ENCODE data around the gene PLCB1. TPM values are rescaled to one million over a fixed set of nuclear protein-coding genes. Genes with fewer than 3 reads are reported as not detected.

The PLCB1 gene
- total and polyA plus RNA-seq, 2 experiments from 2014 or later = 6.7 to 20.5 TPM

GRCh38 chr20:8402798-8403197 is 270.7 kb downstream of the PLCB1 start:
- 100% methylated on average over 1 of the region's 1 CpG for WGBS (ENCODE audit: low lambda C conversion rate, missing lambda C conversion rate)

GRCh38 chr20:8404912-8405635 is 273.0 kb downstream of the PLCB1 start:
- no peak for DNase-seq (ENCODE audit: low spot score)
- Histone ChIP-seq H3K4me2 (no peak overlapping the region), H3K4me1 (ENCODE audit: insufficient read depth) (peaks cover 3% of the 10 kb centered on the region), H3K4me3 (no peak overlapping the region), H3K27me3 (no peaks in the 10 kb centered on the region), H4K20me1 (ENCODE audit: insufficient read depth, poor library complexity, severe bottlenecking) (no peaks in the 10 kb centered on the region), H3K36me3 (replicated peaks; ENCODE audit: insufficient read depth, low read depth) (no peaks in the 10 kb centered on the region), H3K79me2 (no peaks in the 10 kb centered on the region), H3K9me2 (replicated peaks; ENCODE audit: insufficient read depth) (no peaks in the 10 kb centered on the region), H3K27ac (no peak overlapping the region), H3K9me3 (ENCODE audit: low read depth) (no peaks in the 10 kb centered on the region), H2AFZ (no peak overlapping the region)
- TF ChIP-seq EZH2 (IDR thresholded peaks at IDR 0.05; ENCODE audit: borderline replicate concordance) (no peak), EZH2phosphoT487 (IDR thresholded peaks at IDR 0.05; ENCODE audit: low read depth, severe bottlenecking, unreplicated experiment) (no peak)
- TF ChIP-seq, protein P1, sequence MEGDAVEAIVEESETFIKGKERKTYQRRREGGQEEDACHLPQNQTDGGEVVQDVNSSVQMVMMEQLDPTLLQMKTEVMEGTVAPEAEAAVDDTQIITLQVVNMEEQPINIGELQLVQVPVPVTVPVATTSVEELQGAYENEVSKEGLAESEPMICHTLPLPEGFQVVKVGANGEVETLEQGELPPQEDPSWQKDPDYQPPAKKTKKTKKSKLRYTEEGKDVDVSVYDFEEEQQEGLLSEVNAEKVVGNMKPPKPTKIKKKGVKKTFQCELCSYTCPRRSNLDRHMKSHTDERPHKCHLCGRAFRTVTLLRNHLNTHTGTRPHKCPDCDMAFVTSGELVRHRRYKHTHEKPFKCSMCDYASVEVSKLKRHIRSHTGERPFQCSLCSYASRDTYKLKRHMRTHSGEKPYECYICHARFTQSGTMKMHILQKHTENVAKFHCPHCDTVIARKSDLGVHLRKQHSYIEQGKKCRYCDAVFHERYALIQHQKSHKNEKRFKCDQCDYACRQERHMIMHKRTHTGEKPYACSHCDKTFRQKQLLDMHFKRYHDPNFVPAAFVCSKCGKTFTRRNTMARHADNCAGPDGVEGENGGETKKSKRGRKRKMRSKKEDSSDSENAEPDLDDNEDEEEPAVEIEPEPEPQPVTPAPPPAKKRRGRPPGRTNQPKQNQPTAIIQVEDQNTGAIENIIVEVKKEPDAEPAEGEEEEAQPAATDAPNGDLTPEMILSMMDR (IDR thresholded peaks at IDR 0.05; ENCODE audit: poor library complexity) = no peak
- 83% methylated on average over 6 of the region's 6 CpGs for WGBS (ENCODE audit: low lambda C conversion rate, missing lambda C conversion rate)

More at GRCh38 chr20:8402798-8403197, 270.7 kb downstream of the PLCB1 start:
- no peak for DNase-seq (ENCODE audit: low spot score)
- H3K27ac ChIP-seq = no peak overlapping the region
- no peaks in the 10 kb centered on the region for H3K27me3 ChIP-seq
- H3K9me3 ChIP-seq (ENCODE audit: low read depth) = no peaks in the 10 kb centered on the region
- no peaks in the 10 kb centered on the region for H4K20me1 ChIP-seq (ENCODE audit: insufficient read depth, poor library complexity, severe bottlenecking)
- TF ChIP-seq EZH2 (IDR thresholded peaks at IDR 0.05; ENCODE audit: borderline replicate concordance) (no peak), EZH2phosphoT487 (IDR thresholded peaks at IDR 0.05; ENCODE audit: low read depth, severe bottlenecking, unreplicated experiment) (no peak)
- TF ChIP-seq, protein P1 (IDR thresholded peaks at IDR 0.05; ENCODE audit: poor library complexity) = no peak
- no peaks in the 10 kb centered on the region for H3K36me3 ChIP-seq (replicated peaks; ENCODE audit: insufficient read depth, low read depth)
- no peak overlapping the region for H3K4me2 ChIP-seq
- no peaks in the 10 kb centered on the region for H3K9me2 ChIP-seq (replicated peaks; ENCODE audit: insufficient read depth)
- H2AFZ ChIP-seq = no peak overlapping the region
- no peaks in the 10 kb centered on the region for H3K79me2 ChIP-seq
- H3K4me3 ChIP-seq = no peak overlapping the region
- peaks cover 3% of the 10 kb centered on the region for H3K4me1 ChIP-seq (ENCODE audit: insufficient read depth)

DNA sequence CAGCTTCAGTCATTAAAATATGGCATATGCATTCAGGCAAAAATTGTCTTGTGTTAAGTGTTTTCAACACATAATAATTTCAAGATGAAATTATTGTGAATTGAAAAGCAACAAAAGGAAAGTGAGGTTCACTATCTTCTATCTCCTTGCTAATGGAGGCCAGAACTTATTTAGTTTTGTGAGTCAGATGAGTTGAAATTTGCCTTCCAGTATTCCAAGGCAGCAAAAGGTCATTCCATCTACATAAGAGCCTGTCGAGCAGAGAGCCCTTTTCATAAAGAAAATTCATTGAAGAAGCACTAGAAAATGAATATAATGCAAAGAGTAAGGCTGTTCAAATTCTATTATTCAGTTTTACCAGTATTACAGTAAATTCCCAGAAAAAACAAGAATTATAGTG is 274.3 kb downstream of the PLCB1 start:
- peaks cover 3% of the 10 kb centered on the region for H3K4me1 ChIP-seq (ENCODE audit: insufficient read depth)
- H3K27ac ChIP-seq = no peak overlapping the region
- TF ChIP-seq, protein P1 (IDR thresholded peaks at IDR 0.05; ENCODE audit: poor library complexity) = no peak
- TF ChIP-seq EZH2 (IDR thresholded peaks at IDR 0.05; ENCODE audit: borderline replicate concordance) = no peak
- TF ChIP-seq EZH2phosphoT487 (IDR thresholded peaks at IDR 0.05; ENCODE audit: low read depth, severe bottlenecking, unreplicated experiment) = no peak
- H3K9me2 ChIP-seq (replicated peaks; ENCODE audit: insufficient read depth) = no peaks in the 10 kb centered on the region
- WGBS (ENCODE audit: low lambda C conversion rate, missing lambda C conversion rate) = 50% methylated on average over 1 of the region's 1 CpG
- H3K4me3 ChIP-seq = no peak overlapping the region
- H3K9me3 ChIP-seq (ENCODE audit: low read depth) = no peaks in the 10 kb centered on the region
- no peaks in the 10 kb centered on the region for H3K79me2 ChIP-seq
- no peaks in the 10 kb centered on the region for H3K27me3 ChIP-seq
- H2AFZ ChIP-seq = no peak overlapping the region
- H4K20me1 ChIP-seq (ENCODE audit: insufficient read depth, poor library complexity, severe bottlenecking) = no peaks in the 10 kb centered on the region
- no peak overlapping the region for H3K4me2 ChIP-seq
- DNase-seq (ENCODE audit: low spot score) = no peak
- no peaks in the 10 kb centered on the region for H3K36me3 ChIP-seq (replicated peaks; ENCODE audit: insufficient read depth, low read depth)

Data from hepatocyte (in vitro differentiated cells).